SK-N-SH treated with all-trans-retinoic acid at 6 μM for 48 hours (cell line): ENCODE measurements around the gene ZBTB7C.

Source experiments
- CREB5 ChIP-seq: fragments of 250-450 bp; sonication (Bioruptor Pico); IDR thresholded peaks from 2 replicates; pipeline ENCODE4 v1.5.1; 2020; ENCODE audit warnings: low read depth, mild to moderate bottlenecking, moderate library complexity
- ESRRG ChIP-seq: fragments of 250-450 bp; sonication (Bioruptor Pico); IDR thresholded peaks from 2 replicates; pipeline ENCODE4 v1.6.1; 2021; ENCODE audit warnings: mild to moderate bottlenecking
- OSR1 ChIP-seq: fragments of 250-450 bp; sonication (Bioruptor Pico); IDR thresholded peaks from 2 replicates; pipeline ENCODE4 v1.8.0; 2022; ENCODE audit warnings: moderate library complexity, mild to moderate bottlenecking, inconsistent platforms
- PATZ1 ChIP-seq: fragments of 250-450 bp; sonication (Bioruptor Pico); IDR thresholded peaks from 2 replicates; pipeline ENCODE4 v1.8.0; 2020; ENCODE audit warnings: mild to moderate bottlenecking, moderate library complexity, borderline replicate concordance
- RARB ChIP-seq: fragments of 250-450 bp; sonication (Bioruptor Pico); IDR thresholded peaks from 2 replicates; pipeline ENCODE4 v1.8.0; 2021; ENCODE audit warnings: mild to moderate bottlenecking, moderate library complexity
- TCF4 ChIP-seq: fragments of 250-450 bp; sonication (Bioruptor Pico); IDR thresholded peaks from 2 replicates; pipeline ENCODE4 v1.8.0; 2021; ENCODE audit warnings: mild to moderate bottlenecking, moderate library complexity, borderline replicate concordance
- ZC3H10 ChIP-seq: fragments of 250-450 bp; sonication (Bioruptor Pico); IDR thresholded peaks from 2 replicates; pipeline ENCODE4 v1.5.1; 2021; ENCODE audit warnings: mild to moderate bottlenecking, moderate library complexity
- ZNF565 ChIP-seq: fragments of 450-650 bp; formaldehyde crosslinking; conservative IDR thresholded peaks from 2 replicates; pipeline ENCODE4 v1.5.0; 2020; ENCODE audit warnings: low read depth, mild to moderate bottlenecking, moderate library complexity
- ZNF8 ChIP-seq: fragments of 450-650 bp; formaldehyde crosslinking; IDR thresholded peaks from 2 replicates; pipeline ENCODE4 v1.5.0; 2020; ENCODE audit warnings: mild to moderate bottlenecking, moderate library complexity

GRCh38 chr18:48317781-48318381 lies 91.3 kb downstream of the ZBTB7C start:
- TF ChIP-seq PATZ1 (CRISPR knock-in tag) (no peak), ZNF565 (CRISPR knock-in tag) (no peak), TCF4 (no peak), ZC3H10 (CRISPR knock-in tag) (no peak), RARB (CRISPR knock-in tag) (no peak), ESRRG (CRISPR knock-in tag) (no peak), ZNF8 (CRISPR knock-in tag) (no peak), OSR1 (no peak), CREB5 (CRISPR knock-in tag) (no peak)
